Measurements from ENCODE around the gene EFNA2. TPM values are rescaled to one million over a fixed set of nuclear protein-coding genes. Genes with fewer than 3 reads are reported as not detected.
A peak's percentile ranks its signal among the peaks of the same experiment; 100 is the strongest.

The EFNA2 gene
- total and polyA plus RNA-seq, 2 experiments from 2014 or later = 0.34 to 13.0 TPM

GRCh38 chr19:1309977-1310852 is 24.5 kb downstream of the EFNA2 start:
- no peaks in the 10 kb centered on the region for H3K27me3 ChIP-seq
- DNase-seq (ENCODE audit: low read depth in 1 of 2, low spot score in 1 of 2) = no peak
- H3K27ac ChIP-seq = no peak overlapping the region
- TF ChIP-seq, protein P1, sequence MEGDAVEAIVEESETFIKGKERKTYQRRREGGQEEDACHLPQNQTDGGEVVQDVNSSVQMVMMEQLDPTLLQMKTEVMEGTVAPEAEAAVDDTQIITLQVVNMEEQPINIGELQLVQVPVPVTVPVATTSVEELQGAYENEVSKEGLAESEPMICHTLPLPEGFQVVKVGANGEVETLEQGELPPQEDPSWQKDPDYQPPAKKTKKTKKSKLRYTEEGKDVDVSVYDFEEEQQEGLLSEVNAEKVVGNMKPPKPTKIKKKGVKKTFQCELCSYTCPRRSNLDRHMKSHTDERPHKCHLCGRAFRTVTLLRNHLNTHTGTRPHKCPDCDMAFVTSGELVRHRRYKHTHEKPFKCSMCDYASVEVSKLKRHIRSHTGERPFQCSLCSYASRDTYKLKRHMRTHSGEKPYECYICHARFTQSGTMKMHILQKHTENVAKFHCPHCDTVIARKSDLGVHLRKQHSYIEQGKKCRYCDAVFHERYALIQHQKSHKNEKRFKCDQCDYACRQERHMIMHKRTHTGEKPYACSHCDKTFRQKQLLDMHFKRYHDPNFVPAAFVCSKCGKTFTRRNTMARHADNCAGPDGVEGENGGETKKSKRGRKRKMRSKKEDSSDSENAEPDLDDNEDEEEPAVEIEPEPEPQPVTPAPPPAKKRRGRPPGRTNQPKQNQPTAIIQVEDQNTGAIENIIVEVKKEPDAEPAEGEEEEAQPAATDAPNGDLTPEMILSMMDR (IDR thresholded peaks at IDR 0.05; ENCODE audit: low read depth, low read length) = no peak
- no peaks in the 10 kb centered on the region for H3K36me3 ChIP-seq
- no peaks in the 10 kb centered on the region for H3K9me3 ChIP-seq (ENCODE audit: low read depth)
- H3K4me3 ChIP-seq = no peak overlapping the region
- no peaks in the 10 kb centered on the region for H3K4me1 ChIP-seq (ENCODE audit: low read depth)

DNA sequence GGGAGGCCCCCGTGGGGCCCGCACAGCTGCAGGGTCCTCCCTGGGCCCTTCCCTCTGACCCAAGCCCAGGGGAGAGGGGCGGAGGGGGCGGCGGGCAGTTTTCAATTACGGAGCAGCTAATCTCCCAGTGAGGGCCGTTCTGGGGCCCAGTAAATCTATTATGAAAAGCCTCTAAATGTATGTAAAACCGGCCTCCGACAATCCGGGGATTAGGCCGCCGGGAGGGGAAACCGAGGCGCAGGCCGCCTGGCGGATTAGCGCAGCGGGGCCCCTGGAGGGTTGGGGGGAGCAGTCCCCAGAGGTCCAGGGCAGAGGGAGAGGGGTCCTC is 25.1 kb downstream of the EFNA2 start:
- Histone ChIP-seq H3K36me3 (no peaks in the 10 kb centered on the region), H3K4me3 (no peak overlapping the region), H3K9me3 (ENCODE audit: low read depth) (no peaks in the 10 kb centered on the region), H3K4me1 (ENCODE audit: low read depth) (no peaks in the 10 kb centered on the region), H3K27ac (no peak overlapping the region), H3K27me3 (peaks cover 5% of the 10 kb centered on the region)
- TF ChIP-seq, protein P1 (IDR thresholded peaks at IDR 0.05; ENCODE audit: low read depth, low read length) = no peak
- no peak for DNase-seq (ENCODE audit: low read depth in 1 of 2, low spot score in 1 of 2)

DNA sequence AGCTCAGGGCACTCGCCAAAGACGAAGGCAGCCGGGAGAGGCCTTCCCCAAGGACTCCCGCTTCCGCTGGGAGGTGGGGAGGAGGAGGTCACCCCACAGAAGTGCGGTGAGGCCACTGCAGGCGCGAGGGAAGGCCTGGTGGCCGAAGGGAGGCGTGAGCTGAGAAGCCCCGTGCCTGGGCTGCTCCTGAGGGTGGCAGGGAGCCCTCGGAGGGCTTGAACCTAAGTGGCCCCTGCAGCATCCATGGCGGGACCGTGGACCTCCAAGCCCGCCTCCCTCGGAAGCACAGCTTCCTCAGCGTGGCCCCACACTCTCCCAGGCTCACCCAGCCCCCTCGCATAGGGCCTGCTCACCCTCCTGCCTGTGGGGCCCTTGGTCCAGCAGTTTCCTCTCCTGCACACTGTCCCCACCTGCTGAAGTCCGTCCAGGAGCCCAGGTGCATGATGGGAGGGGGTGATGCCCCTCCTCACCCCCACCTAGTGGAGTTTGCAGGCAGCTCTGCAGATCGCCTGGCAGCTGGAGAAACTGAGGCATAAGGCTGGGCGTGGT is 25.9 kb downstream of the EFNA2 start:
- peaks cover 13% of the 10 kb centered on the region for H3K27me3 ChIP-seq
- H3K4me3 ChIP-seq = no peak overlapping the region
- TF ChIP-seq, protein P1 (IDR thresholded peaks at IDR 0.05; ENCODE audit: low read depth, low read length) = no peak
- no peak for DNase-seq (ENCODE audit: low read depth in 1 of 2, low spot score in 1 of 2)
- H3K9me3 ChIP-seq (ENCODE audit: low read depth) = no peaks in the 10 kb centered on the region
- no peaks in the 10 kb centered on the region for H3K4me1 ChIP-seq (ENCODE audit: low read depth)
- H3K36me3 ChIP-seq = no peaks in the 10 kb centered on the region
- no peak overlapping the region for H3K27ac ChIP-seq

DNA sequence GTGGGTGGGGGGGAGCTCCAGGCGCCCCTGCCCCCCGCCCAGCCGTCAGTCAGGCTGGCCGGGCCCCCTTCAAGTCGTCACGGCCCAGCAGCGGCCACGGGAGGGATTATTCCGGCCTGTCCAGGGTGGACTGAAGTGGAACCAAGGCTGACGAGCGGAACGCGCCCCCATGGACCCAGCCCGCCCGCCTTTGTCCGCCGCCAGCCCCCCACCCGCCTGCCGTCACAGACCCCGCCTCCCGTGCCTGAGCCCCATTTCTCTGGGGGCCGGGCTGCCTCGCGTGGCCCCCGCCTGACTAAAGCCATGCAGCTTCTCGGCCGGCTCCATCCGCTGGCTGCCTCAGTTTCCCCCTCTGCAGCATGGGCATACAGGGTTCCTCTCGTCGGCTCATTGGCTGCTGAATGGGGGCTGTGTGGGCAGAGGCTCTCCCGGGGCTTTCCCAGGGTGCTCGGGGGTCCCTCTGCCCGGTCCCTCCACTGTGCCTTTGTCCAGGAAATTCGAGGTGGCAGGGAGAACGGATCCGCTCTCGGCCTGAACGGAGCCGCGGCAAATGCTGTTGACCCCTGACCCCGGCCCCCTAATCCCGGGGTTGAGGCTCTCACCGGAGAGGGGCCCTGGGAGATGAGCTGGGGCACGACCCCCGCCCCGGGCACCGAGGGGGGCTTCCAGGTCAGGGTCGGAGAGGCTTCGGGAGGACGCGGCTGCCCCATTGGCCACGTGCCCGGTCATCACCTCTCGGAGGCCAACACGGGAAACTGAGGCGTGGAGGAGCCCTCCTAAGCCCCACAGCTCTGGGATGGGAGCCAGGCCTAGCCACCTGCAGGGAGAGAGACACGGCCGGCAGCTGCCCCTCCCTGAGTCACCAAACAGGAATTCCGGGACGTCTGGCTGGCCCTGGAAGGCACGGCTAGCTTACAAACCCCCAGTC is 27.4 kb downstream of the EFNA2 start:
- peak in 1 of 2 donors; percentile 25 for DNase-seq (ENCODE audit: low read depth in 1 of 2, low spot score in 1 of 2)
- H3K27ac ChIP-seq = no peak overlapping the region
- H3K4me1 ChIP-seq (ENCODE audit: low read depth) = no peaks in the 10 kb centered on the region
- H3K27me3 ChIP-seq = peaks cover 20% of the 10 kb centered on the region
- no peak overlapping the region for H3K4me3 ChIP-seq
- H3K36me3 ChIP-seq = no peaks in the 10 kb centered on the region
- H3K9me3 ChIP-seq (ENCODE audit: low read depth) = no peaks in the 10 kb centered on the region
- TF ChIP-seq, protein P1 (IDR thresholded peaks at IDR 0.05; ENCODE audit: low read depth, low read length) = no peak
